Measurements from ENCODE around the gene DOCK11.

DOCK11 gene

GRCh38 chrX:118633530-118633929, 137.9 kb downstream of the DOCK11 start:
- no peak for DNase-seq

GRCh38 chrX:118634336-118634735, 138.7 kb downstream of the DOCK11 start:
- no peak for DNase-seq

- DNase-seq, result no peak
These were observed 142.4 kb downstream of the DOCK11 start for GRCh38 chrX:118637997-118638396.

- DNase-seq, result no peak
These were observed 148.8 kb downstream of the DOCK11 start for GRCh38 chrX:118644378-118644777.

- DNase-seq, result no peak
These were observed 157.1 kb downstream of the DOCK11 start for GRCh38 chrX:118652717-118653116.

- no peak for DNase-seq
These were observed 158.7 kb downstream of the DOCK11 start for GRCh38 chrX:118654331-118654730.

GRCh38 chrX:118655561-118656246, 160.1 kb downstream of the DOCK11 start:
- DNase-seq, result no peak

- no peak for DNase-seq
These were observed 161.8 kb downstream of the DOCK11 start for GRCh38 chrX:118657413-118657812.

- DNase-seq, result no peak
These were observed 164.5 kb downstream of the DOCK11 start for GRCh38 chrX:118660085-118660484.

GRCh38 chrX:118665204-118665603, 169.6 kb downstream of the DOCK11 start:
- no peak for DNase-seq

GRCh38 chrX:118666521-118666920, 170.9 kb downstream of the DOCK11 start:
- DNase-seq, result no peak

- DNase-seq, result no peak
These were observed 173.8 kb downstream of the DOCK11 start for GRCh38 chrX:118669435-118669834.

GRCh38 chrX:118675326-118675965, 179.8 kb downstream of the DOCK11 start:
- no peak for DNase-seq

- DNase-seq, result no peak
These were observed 180.3 kb downstream of the DOCK11 start for GRCh38 chrX:118675966-118676349.

GRCh38 chrX:118677318-118677717, 181.7 kb downstream of the DOCK11 start:
- no peak for DNase-seq

GRCh38 chrX:118679290-118679689, 183.7 kb downstream of the DOCK11 start:
- DNase-seq, result no peak

GRCh38 chrX:118682258-118683014, 186.8 kb downstream of the DOCK11 start:
- no peak for DNase-seq

GRCh38 chrX:118685393-118685792, 189.8 kb downstream of the DOCK11 start:
- DNase-seq, result no peak

- no peak for DNase-seq
These were observed 193.3 kb downstream of the DOCK11 start for GRCh38 chrX:118688935-118689334.

- DNase-seq, result no peak
These were observed 198.2 kb downstream of the DOCK11 start for GRCh38 chrX:118693843-118694242.

- DNase-seq, result no peak
These were observed 199.0 kb downstream of the DOCK11 start for GRCh38 chrX:118694638-118695037.

GRCh38 chrX:118698516-118699170, 203.0 kb downstream of the DOCK11 start:
- no peak for DNase-seq

GRCh38 chrX:118702741-118703140, 207.1 kb downstream of the DOCK11 start:
- no peak for DNase-seq

Data from CD4-positive, alpha-beta T cell treated with Interleukin-6 for 4 hours (primary cell).